Uterus (tissue), 2 donors: Measurements from ENCODE around the gene PTPA.

Experiments used
- CTCF ChIP-seq, 4 experiments: fragments of 200-600 bp in 2 of 4; fragments of 450-650 bp in 2 of 4; sonication (generic) in 2 of 4; IDR thresholded peaks; one replicate each; pipeline ENCODE4 v1.5.1; 2016 to 2019; ENCODE audit warnings: antibody characterized with exemption in 4 of 4, mild to moderate bottlenecking in 2 of 4, moderate library complexity in 1 of 4
- POLR2A ChIP-seq, 2 donors: fragments of 450-650 bp; IDR thresholded peaks; one replicate each; pipeline ENCODE4 v1.6.1; 2016; ENCODE audit warnings: antibody characterized with exemption in 2 of 2, mild to moderate bottlenecking in 1 of 2, moderate library complexity in 1 of 2

- TF ChIP-seq POLR2A (IDR thresholded peaks at IDR 0.05) = no peak
- peak in 2 of 4 experiments; percentile 28 to 31 for TF ChIP-seq CTCF (IDR thresholded peaks at IDR 0.05)
Measured at GRCh38 chr9:129182625-129183494, 71.6 kb downstream of the PTPA start.
